Keratinocyte (primary cell): Measurements from ENCODE around the gene PRIMA1.

Experiments used
- EZH2 ChIP-seq: IDR thresholded peaks from one replicate; pipeline ENCODE4 v1.6.1; 2012; ENCODE audit warnings: inconsistent platforms, mild to moderate bottlenecking, low read length, moderate library complexity
- TF ChIP-seq, protein P1 (sequence below), 3 experiments: IDR thresholded peaks in 1 of 3; conservative IDR thresholded peaks in 1 of 3; optimal IDR thresholded peaks in 1 of 3; 2 replicates in 2 of 3; 3 replicates in 1 of 3; pipeline versions ENCODE3 to v1.5.1; 2011; ENCODE audit warnings: low read length in 3 of 3, mild to moderate bottlenecking in 3 of 3, moderate library complexity in 2 of 3, control low read depth in 1 of 3, inconsistent platforms in 1 of 3; ENCODE audit not compliant: insufficient read depth in 2 of 3; ENCODE audit errors: extremely low read depth in 1 of 3

DNA sequence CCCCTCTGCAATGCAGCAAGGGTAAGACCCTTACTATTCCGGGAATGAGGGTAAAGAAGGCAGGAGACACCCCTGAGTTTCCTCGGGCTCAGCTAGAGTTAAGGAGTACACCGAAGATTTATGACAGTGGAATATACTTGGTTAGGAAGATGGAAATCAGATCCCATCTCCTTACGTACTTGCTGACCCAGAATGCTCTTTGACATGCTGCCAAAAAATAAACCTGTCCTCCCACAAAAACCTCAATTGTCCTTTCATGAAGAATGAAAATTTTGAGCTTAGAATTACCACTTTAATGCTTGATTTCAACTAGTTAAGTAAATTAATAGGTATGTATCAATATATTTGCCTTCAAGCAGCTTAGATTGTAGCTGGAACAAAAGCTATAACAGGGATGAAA, 99.5 kb downstream of the PRIMA1 start:
- TF ChIP-seq, protein P1, sequence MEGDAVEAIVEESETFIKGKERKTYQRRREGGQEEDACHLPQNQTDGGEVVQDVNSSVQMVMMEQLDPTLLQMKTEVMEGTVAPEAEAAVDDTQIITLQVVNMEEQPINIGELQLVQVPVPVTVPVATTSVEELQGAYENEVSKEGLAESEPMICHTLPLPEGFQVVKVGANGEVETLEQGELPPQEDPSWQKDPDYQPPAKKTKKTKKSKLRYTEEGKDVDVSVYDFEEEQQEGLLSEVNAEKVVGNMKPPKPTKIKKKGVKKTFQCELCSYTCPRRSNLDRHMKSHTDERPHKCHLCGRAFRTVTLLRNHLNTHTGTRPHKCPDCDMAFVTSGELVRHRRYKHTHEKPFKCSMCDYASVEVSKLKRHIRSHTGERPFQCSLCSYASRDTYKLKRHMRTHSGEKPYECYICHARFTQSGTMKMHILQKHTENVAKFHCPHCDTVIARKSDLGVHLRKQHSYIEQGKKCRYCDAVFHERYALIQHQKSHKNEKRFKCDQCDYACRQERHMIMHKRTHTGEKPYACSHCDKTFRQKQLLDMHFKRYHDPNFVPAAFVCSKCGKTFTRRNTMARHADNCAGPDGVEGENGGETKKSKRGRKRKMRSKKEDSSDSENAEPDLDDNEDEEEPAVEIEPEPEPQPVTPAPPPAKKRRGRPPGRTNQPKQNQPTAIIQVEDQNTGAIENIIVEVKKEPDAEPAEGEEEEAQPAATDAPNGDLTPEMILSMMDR (optimal IDR thresholded peaks at IDR 0.05 in 1 of 3, IDR thresholded peaks at IDR 0.05 in 1 of 3, conservative IDR thresholded peaks at IDR 0.05 in 1 of 3; ENCODE audit: extremely low read depth in 1 of 3, insufficient read depth in 2 of 3, low read length in 3 of 3) = no peak
- no peak for TF ChIP-seq EZH2
